Skeletal muscle cell (primary cell): ENCODE results near the gene SSNA1.

ENCODE experiments used
- DNase-seq: peaks from one replicate; pipeline ENCODE4 v3.0.0-alpha.2; 2010; ENCODE audit warnings: low read depth
- H3K4me3 ChIP-seq: 2 replicates; pipeline ENCODE4 v1.5.1; 2011; ENCODE audit warnings: low read depth, mild to moderate bottlenecking, control low read depth, low read length, moderate library complexity

The SSNA1 gene

GRCh38 chr9:137178939-137179630 is 9.4 kb upstream of the SSNA1 start:
- no peak overlapping the region for H3K4me3 ChIP-seq
- no peak for DNase-seq

GRCh38 chr9:137179761-137180160 is 8.7 kb upstream of the SSNA1 start:
- no peak for DNase-seq
- H3K4me3 ChIP-seq, result no peak overlapping the region

- H3K4me3 ChIP-seq, result no peak overlapping the region
- no peak for DNase-seq
Measured at GRCh38 chr9:137180491-137180890, 8.0 kb upstream of the SSNA1 start.

- DNase-seq, result no peak
- H3K4me3 ChIP-seq, result no peak overlapping the region
Measured at GRCh38 chr9:137181680-137182079, 6.8 kb upstream of the SSNA1 start.

- DNase-seq, result no peak
- no peak overlapping the region for H3K4me3 ChIP-seq
Measured at GRCh38 chr9:137182836-137183235, 5.6 kb upstream of the SSNA1 start.

- no peak overlapping the region for H3K4me3 ChIP-seq
- no peak for DNase-seq
Measured at GRCh38 chr9:137183980-137184595, 4.4 kb upstream of the SSNA1 start.

- no peak for DNase-seq
- no peak overlapping the region for H3K4me3 ChIP-seq
Measured at GRCh38 chr9:137184881-137185660, 3.4 kb upstream of the SSNA1 start.

GRCh38 chr9:137185921-137186320 is 2.6 kb upstream of the SSNA1 start:
- no peak overlapping the region for H3K4me3 ChIP-seq
- no peak for DNase-seq

- no peak for DNase-seq
- no peak overlapping the region for H3K4me3 ChIP-seq
Measured at GRCh38 chr9:137186385-137186784, 2.1 kb upstream of the SSNA1 start.

- DNase-seq, result no peak
Measured at GRCh38 chr9:137187386-137187785, 1.1 kb upstream of the SSNA1 start.

GRCh38 chr9:137188086-137188489 is 388 bp upstream of the SSNA1 start:
- H3K4me3 ChIP-seq, result peak overlapping the region; percentile 98
- no peak for DNase-seq

More at GRCh38 chr9:137187386-137187785, 1.1 kb upstream of the SSNA1 start:
- peak overlapping the region; percentile 98 for H3K4me3 ChIP-seq

GRCh38 chr9:137189297-137190295 is 1.1 kb downstream of the SSNA1 start:
- H3K4me3 ChIP-seq, result peak overlapping the region; percentile 98
- no peak for DNase-seq

- no peak overlapping the region for H3K4me3 ChIP-seq
- DNase-seq, result no peak
Measured at GRCh38 chr9:137190315-137190856, 1.9 kb downstream of the SSNA1 start.

GRCh38 chr9:137191245-137191644 is 2.8 kb downstream of the SSNA1 start:
- no peak for DNase-seq
- no peak overlapping the region for H3K4me3 ChIP-seq

GRCh38 chr9:137191691-137192447 is 3.4 kb downstream of the SSNA1 start:
- no peak for DNase-seq
- H3K4me3 ChIP-seq, result no peak overlapping the region

GRCh38 chr9:137192448-137192780 is 3.9 kb downstream of the SSNA1 start:
- DNase-seq, result no peak
- no peak overlapping the region for H3K4me3 ChIP-seq

GRCh38 chr9:137192859-137193258 is 4.4 kb downstream of the SSNA1 start:
- H3K4me3 ChIP-seq, result no peak overlapping the region

GRCh38 chr9:137193771-137194170 is 5.3 kb downstream of the SSNA1 start:
- H3K4me3 ChIP-seq, result no peak overlapping the region
- no peak for DNase-seq

More at GRCh38 chr9:137192859-137193258, 4.4 kb downstream of the SSNA1 start:
- DNase-seq, result no peak
